Smooth muscle cell of the brain vasculature (primary cell): ENCODE measurements around the gene AKT1.

Experiments
- DNase-seq: peaks from one replicate; pipeline ENCODE4 v3.0.0-alpha.2; 2012; ENCODE audit warnings: low read depth, low spot score

Gene AKT1

DNA sequence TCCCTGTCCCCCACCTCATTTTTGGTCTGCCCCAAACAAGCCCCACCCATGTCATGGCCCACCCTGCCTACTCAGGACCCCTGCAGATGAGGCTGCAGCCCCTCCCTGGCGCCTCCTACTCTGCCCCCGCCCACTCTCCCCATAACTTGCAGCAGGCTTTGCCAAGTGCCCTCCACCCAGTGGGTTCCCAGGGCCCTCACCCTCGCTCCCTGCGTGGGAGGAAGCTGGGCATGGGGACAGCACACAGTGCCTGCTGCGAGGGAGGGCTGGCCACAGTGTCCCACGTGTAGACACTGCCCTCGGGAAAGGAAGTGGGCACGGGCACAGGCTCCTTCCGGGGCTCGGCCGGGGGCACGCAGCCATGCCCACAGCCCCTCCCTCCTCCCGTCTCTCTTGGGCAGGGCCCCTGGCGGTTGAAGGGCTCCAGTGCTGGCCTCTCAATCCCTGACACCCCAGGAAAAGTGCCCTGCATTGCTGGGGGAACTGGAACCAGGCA lies 9.4 kb downstream of the AKT1 start:
- no peak for DNase-seq

- no peak for DNase-seq
Observed at GRCh38 chr14:104785708-104786080, 9.9 kb downstream of the AKT1 start.

DNA sequence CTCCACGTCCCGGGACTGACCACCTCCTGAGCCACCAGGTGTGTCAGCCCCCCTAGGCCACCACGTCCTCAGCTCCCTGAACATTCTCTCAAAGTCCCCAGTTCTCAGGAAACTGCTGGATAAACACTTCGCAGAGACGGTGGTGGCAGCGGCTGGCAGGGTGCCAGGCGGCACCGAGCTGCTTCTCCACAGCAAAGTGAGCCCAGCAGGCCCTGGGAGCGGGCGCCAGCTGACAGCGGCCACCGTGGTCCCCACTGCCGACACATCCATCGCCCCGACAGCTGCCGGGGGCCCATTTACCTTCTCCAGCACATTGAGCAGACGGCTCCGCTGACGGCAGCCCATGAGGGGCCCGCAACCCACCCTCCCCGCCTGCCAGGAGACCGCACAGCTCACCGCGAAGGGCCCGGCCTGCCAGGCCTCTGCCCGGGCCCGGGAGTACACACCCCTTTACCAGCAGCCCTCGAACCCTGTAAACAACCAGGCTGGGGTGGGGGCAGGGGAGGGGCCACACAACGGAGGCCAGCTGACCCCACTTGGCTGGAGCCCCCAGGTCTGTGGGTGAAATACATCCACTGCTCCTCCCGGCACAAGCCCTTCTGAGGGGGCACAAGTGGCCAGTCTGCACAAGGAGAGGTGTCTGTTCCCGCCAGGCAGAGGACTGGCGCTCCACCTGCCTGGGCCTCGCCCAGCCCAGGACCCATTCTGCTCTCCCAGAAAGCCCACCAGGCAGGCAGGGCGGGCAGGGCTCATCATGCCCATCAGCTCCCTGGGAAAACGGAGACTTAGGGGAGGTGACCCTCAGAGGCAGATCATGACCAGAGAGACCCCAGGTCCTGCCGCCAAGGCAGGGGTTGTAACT lies 10.5 kb downstream of the AKT1 start:
- DNase-seq, result no peak

DNA sequence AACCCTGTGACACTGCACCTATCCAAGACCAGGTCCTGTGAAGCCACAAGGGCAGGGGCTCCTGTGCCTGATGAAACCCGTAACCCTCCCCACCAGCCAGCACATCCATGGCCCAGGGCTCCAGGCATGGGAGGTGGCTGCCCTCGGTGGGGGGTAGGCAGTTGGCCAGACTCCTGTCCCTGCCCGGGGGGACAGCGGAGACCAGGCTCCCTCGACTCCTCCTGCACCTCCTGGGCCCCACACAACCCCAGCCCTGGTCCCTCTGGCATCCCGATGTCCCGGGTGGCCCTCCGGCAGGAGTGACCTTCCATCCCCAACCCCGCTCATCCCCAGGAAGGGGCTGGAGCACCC lies 11.4 kb downstream of the AKT1 start:
- DNase-seq, result no peak

GRCh38 chr14:104783484-104784217 lies 11.9 kb downstream of the AKT1 start:
- no peak for DNase-seq

DNA sequence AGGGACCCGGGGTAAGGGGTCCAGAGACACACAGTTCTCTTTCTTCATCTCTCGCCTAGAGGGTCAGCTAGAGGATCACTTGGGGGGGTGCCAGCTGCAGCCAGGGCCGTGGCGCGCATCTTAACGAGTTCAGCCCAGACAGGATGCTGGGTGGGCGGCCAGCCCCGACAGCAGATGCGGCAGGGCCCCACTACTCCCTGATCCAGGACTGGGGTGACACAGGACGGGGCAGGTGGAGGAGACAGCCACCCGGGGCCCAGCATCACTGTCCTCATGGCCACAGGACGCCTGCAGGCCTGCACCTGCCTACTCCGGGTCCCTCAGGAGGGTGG lies 12.8 kb downstream of the AKT1 start:
- no peak for DNase-seq

DNA sequence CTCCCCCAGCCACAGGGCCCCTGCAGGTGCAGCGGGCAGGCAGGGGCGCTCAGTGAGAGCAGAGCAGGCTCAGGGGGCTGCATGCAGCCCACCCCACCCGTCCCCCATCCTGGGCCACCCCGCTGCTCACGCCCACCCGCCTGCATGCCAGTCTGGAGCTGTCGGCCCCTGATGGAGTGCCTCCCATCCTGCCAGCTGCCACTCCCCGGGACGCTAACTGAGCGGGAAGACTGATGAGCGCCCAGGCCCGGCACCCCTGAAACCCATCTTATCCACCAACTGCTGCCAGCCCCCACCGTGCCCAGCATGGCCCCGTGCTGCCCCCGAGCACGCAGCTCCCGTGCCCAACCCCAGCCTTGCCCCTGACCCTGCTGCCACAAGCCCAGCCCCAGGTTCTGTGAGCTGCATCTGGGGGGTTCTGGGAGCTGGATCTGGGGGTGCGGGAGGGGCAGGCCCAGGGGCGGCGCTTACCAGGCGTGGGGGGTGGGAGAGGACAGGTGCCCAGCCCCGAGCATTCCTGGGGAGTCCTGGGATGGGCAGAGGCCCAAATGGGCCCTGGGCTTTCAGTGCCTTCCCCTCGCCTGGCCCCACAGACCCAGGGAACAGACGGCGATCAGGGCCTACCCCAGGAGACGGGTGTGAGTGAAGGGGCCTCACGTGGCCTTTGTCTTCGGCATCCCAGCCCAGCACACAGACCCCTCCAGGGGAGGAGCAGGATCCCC lies 13.3 kb downstream of the AKT1 start:
- no peak for DNase-seq

- no peak for DNase-seq
Observed at GRCh38 chr14:104781271-104782077, 14.1 kb downstream of the AKT1 start.

GRCh38 chr14:104780513-104781030 lies 15.0 kb downstream of the AKT1 start:
- no peak for DNase-seq

- DNase-seq, result no peak
Observed at GRCh38 chr14:104779776-104780512, 15.6 kb downstream of the AKT1 start.

DNA sequence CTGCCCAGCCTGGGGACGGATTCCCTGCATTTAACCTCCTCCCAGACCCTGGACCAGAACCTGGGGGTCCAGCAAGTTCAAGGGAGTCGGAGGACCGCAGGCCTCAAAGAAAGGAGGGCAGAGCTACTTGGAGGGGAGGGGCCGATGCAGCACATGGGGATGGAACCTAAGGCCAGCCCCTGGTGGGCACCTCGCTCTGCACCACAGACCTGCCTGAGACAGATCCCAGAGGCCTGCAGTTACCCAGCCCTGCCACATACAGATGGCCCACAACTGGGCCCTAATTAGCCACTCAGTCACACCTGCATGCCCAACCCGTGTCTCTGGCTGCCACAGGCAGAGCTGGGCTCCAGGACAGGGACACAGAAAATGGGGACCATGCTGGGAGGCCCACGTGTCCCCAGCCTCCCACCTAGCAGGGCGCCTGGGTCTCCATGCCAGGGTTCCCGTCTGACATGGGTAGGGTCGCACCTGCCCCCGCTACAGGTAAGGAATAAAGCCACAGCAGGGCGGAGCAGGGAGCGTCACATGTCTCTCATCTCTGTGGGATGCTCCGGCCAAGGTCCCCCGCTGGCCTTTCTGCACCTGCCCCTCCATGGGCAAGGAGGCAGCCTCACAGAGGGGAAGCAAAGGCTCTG lies 16.7 kb downstream of the AKT1 start:
- no peak for DNase-seq

DNA sequence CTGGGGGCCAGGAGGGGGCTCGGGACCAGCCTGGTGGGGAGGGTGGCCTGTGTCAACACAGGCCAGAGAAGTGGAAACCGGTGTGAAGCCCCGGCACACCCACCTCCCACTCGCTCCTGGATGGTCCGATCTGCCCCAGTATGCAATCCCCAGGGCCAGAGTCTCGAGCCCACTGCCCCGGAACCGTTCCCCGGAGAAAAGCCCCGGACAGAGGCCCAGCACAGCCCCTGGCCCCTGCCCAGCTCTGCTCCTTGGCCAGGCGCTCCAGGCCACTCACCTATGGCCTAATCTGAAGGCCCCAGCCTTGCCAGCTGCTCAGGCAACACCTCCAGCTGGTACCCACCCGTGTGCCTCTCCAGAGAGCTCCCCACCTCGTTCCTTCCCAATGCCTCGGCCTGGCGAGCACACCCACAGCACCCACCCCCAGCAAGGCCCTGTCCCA lies 17.7 kb downstream of the AKT1 start:
- DNase-seq, result no peak

DNA sequence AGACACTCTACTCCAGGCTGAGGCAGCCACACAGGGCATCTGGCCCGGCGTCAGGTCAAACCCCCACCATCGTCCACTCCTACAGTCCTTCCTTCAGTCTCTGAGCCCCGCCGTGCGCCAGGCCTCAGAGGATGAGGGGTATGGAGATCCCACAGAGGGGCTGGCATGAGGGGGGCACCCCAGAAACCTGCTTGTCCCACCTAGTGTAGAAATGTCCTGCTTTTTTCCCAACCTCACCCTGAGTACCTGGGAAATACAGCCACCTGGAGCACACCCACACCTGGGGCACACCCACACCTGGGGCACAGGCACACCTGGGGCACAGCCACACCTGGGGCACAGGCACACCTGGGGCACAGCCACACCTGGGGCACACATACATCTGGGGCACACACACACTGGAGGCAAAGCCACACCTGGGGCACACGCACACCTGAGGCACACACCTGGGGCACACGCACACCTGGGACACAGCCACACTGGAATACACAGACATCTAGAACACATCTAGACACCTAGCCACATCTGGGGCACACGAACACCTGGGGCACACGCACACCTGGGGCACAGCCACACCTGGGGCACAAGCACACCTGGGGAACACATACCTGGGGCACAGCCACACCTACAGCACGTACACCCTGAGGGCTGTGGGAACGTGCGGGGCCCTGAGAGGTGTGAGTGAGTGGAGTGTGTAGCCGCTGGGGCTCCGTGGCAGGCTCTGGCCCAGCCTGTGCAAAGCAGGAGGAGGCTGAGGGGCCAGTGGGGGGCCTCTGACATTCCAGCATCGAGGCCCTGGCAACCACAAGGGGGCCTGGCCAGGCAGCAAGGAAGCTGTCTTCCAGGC lies 18.4 kb downstream of the AKT1 start:
- DNase-seq, result no peak

GRCh38 chr14:104776481-104776880 lies 19.1 kb downstream of the AKT1 start:
- no peak for DNase-seq

- no peak for DNase-seq
Observed at GRCh38 chr14:104775073-104775489, 20.5 kb downstream of the AKT1 start.

DNA sequence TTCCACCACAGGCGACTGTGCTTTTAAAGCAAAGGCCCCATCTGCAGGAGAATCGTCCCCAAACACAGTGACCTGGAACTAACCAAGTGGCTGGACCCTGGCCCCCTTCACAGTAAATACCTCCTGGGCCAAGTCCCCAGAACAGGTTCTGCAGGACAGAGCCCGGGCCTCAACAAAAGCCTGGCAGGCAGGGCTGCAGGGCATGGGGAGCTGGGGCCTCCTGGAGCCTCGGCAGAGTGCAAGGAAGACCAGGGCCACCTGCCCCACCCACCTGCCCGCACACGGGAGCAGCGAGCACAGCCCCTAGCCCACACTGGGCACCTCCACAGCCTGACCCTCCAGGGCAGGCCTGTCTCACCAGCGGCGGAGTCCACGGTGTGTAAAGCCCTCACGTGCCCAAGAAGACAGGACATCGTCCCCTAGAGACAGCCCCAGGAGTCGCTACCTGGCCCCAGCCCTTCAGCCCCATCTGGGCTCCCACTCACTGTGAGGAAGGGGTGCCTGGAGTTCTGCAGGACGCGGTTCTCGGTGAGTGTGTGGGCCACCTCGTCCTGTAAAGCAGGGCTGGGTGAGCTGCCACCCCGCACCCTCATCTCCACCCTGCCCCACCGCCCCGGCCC lies 21.0 kb downstream of the AKT1 start:
- no peak for DNase-seq

DNA sequence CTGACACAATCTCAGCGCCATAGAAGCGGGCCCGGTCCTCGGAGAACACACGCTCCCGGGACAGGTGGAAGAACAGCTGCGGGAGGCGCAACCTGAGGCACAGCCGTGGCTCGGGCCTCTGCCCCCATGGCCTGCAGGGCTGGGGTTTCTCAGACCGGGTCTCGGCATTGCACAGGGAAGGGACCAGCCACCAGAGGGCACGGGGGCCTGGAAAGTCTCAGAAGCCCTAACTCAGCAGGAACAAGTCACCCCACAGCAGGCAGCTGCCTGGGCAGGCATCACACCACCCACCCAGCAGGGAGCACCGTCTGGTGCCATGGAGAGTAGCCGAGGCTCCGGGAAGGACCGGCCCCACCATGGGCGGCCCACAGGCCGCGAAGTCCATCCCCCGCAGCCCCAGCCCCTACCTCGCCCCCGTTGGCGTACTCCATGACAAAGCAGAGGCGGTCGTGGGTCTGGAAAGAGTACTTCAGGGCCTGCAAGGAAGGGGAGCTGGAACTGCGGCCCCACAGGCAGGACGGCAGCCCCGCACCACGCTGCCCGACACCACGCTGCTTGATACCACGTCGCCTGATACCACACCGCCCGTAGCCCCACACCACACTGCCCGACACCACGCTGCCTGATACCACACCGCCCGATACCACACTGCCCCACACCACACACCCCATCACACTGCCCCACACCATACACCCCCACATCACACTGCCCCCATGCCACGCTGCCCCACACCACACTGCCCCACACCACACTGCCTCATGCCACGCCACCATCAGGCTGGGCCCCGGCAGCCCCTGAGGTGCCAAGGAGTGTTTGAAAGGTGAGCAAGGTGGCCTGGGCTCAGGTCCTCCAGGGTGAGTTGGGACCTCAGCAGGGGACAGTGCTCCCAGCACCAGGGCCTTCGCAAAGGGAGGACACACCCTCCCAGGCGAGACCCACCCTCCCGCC lies 21.8 kb downstream of the AKT1 start:
- DNase-seq, result no peak
